ENCODE results near the gene NECTIN2.

- no peak for TF ChIP-seq CTCF (IDR thresholded peaks at IDR 0.05)
- TF ChIP-seq EZH2 (IDR thresholded peaks at IDR 0.05): no peak
Observed at GRCh38 chr19:44839276-44839675, 6.8 kb upstream of the NECTIN2 start.
